H1 (cell line): ENCODE results near the gene PHC2. TPM values are rescaled to one million over a fixed set of nuclear protein-coding genes. Genes with fewer than 3 reads are reported as not detected.

Experiments
- BRCA1 ChIP-seq: IDR thresholded peaks from 2 replicates; pipeline ENCODE4 v1.6.1; 2012; ENCODE audit warnings: low read depth, low read length, improper control_type of control experiment
- CHD2 ChIP-seq: IDR thresholded peaks from 2 replicates; pipeline ENCODE4 v1.6.1; 2012; ENCODE audit warnings: low read length, improper control_type of control experiment
- CHD7 ChIP-seq: fragments of 300-600 bp; sonication (generic); IDR thresholded peaks from 2 replicates; pipeline ENCODE4 v1.7.1; 2012; ENCODE audit warnings: low read length, moderate library complexity, mild to moderate bottlenecking, inconsistent platforms; ENCODE audit not compliant: insufficient replicate concordance
- EGR1 ChIP-seq: IDR thresholded peaks from 2 replicates; pipeline ENCODE4 v1.6.1; 2011; ENCODE audit warnings: low read depth, low read length, borderline replicate concordance
- EZH2 ChIP-seq: fragments of 200-600 bp; sonication (generic); IDR thresholded peaks from 2 replicates; pipeline ENCODE4 v1.7.1; 2012; ENCODE audit warnings: low read depth, mild to moderate bottlenecking, moderate library complexity, low read length, inconsistent platforms; ENCODE audit not compliant: severe bottlenecking
- SAP30 ChIP-seq: fragments of 300-600 bp; sonication (generic); IDR thresholded peaks from 2 replicates; pipeline ENCODE4 v1.7.1; 2012; ENCODE audit warnings: low read length, moderate library complexity, mild to moderate bottlenecking, inconsistent platforms; ENCODE audit not compliant: insufficient read depth, insufficient replicate concordance
- SIX5 ChIP-seq: IDR thresholded peaks from 2 replicates; pipeline ENCODE4 v1.6.1; 2011; ENCODE audit warnings: mild to moderate bottlenecking, low read depth, low read length
- SUZ12 ChIP-seq: fragments of 200-600 bp; sonication (generic); IDR thresholded peaks from 2 replicates; pipeline ENCODE4 v1.6.1; 2012; ENCODE audit warnings: mild to moderate bottlenecking, inconsistent platforms, low read length, moderate library complexity, mixed read lengths
- TCF12 ChIP-seq: IDR thresholded peaks from 2 replicates; pipeline ENCODE4 v1.6.1; 2011; ENCODE audit warnings: low read depth, mild to moderate bottlenecking, low read length
- polyA plus RNA-seq, 7 experiments: library from polyadenylated mRNA; depleted of rRNA in 3 of 7; stranded (reverse) in 5 of 7; unstranded in 2 of 7; fragments of >200 nt in 5 of 7; fragments of 200-250 nt in 2 of 7; gene quantifications; 1 replicate in 5 of 7; 2 replicates in 1 of 7; 4 replicates in 1 of 7; pipeline versions ENCODE4 v1.2.1 to v1.2.3, GENCODE V29; 2011 to 2013; ENCODE audit warnings: missing spikeins in 2 of 7, mixed read lengths in 2 of 7
- total RNA-seq: library from RNA; stranded (reverse); fragmentation: NEBNext Ultra II Directional; extraction: Animal tissue kit (Norgen Biotek cat#: 25700); gene quantifications from 2 replicates; pipeline ENCODE4 v1.2.1, GENCODE V29; 2021

PHC2 gene
- total and polyA plus RNA-seq, 2 of the 8 experiments (the other 6 are each of a cell fraction or from before 2014, with no cell fraction given) = 5.6 to 14.2 TPM

GRCh38 chr1:33365560-33365997 is 65.3 kb downstream of the PHC2 start (continued):
- no peak for TF ChIP-seq CHD7
- TF ChIP-seq EZH2 = no peak
- no peak for TF ChIP-seq TCF12
- no peak for TF ChIP-seq SIX5
- no peak for TF ChIP-seq CHD2
- TF ChIP-seq SAP30 = no peak
- TF ChIP-seq EGR1 = no peak
- TF ChIP-seq BRCA1 = no peak
- no peak for TF ChIP-seq SUZ12
